GM12878 (cell line): ENCODE data around the gene UST.

Experiments
- BACH1 ChIP-seq: fragments of 450-650 bp; IDR thresholded peaks from 2 replicates; pipeline ENCODE4 v1.6.1; 2017; ENCODE audit warnings: mild to moderate bottlenecking, borderline replicate concordance
- BHLHE40 ChIP-seq, 2 experiments: fragments of 450-650 bp in 1 of 2; IDR thresholded peaks; 2 replicates each; pipeline ENCODE4 v1.6.1; 2011 to 2017; ENCODE audit warnings: low read depth in 2 of 2, borderline replicate concordance in 1 of 2, improper control_type of control experiment in 1 of 2, low read length in 1 of 2, mild to moderate bottlenecking in 1 of 2
- CBX5 ChIP-seq: sonication (generic); IDR thresholded peaks from 2 replicates; pipeline ENCODE4 v1.6.1; 2016; ENCODE audit warnings: low read depth, moderate library complexity, mild to moderate bottlenecking, inconsistent platforms
- CTCF ChIP-seq, 3 experiments: IDR thresholded peaks in 2 of 3; conservative IDR thresholded peaks in 1 of 3; 2 replicates each; pipeline ENCODE4 v1.5.1; 2011; ENCODE audit warnings: low read depth in 3 of 3, low read length in 3 of 3, mild to moderate bottlenecking in 3 of 3, control low read depth in 2 of 3, moderate library complexity in 2 of 3, inconsistent platforms in 1 of 3, mixed read lengths in 1 of 3; ENCODE audit not compliant: control insufficient read depth in 2 of 3, insufficient read depth in 1 of 3; ENCODE audit errors: extremely low read depth in 1 of 3
- ETV6 ChIP-seq, 2 experiments: fragments of 450-650 bp in 1 of 2; IDR thresholded peaks in 1 of 2; conservative IDR thresholded peaks in 1 of 2; 2 replicates each; pipeline ENCODE4 v1.6.1; 2014; ENCODE audit warnings: antibody characterized with exemption in 1 of 2, borderline replicate concordance in 1 of 2, low read depth in 1 of 2, mild to moderate bottlenecking in 1 of 2, moderate library complexity in 1 of 2
- EZH2 ChIP-seq: IDR thresholded peaks from 2 replicates; pipeline ENCODE4 v1.6.1; 2012; ENCODE audit warnings: low read depth, mild to moderate bottlenecking, control low read depth, inconsistent platforms, low read length, borderline replicate concordance; ENCODE audit not compliant: control insufficient read depth
- FOS ChIP-seq: IDR thresholded peaks from 3 replicates; pipeline ENCODE4 v1.6.1; 2011; ENCODE audit warnings: borderline replicate concordance; ENCODE audit not compliant: insufficient read length; ENCODE audit errors: extremely low read depth
- GATAD2B ChIP-seq: fragments of 450-650 bp; conservative IDR thresholded peaks from 2 replicates; pipeline ENCODE4 v1.6.1; 2017; ENCODE audit warnings: low read depth, mild to moderate bottlenecking, moderate library complexity
- JUND ChIP-seq: IDR thresholded peaks from 2 replicates; pipeline ENCODE4 v1.6.1; 2012; ENCODE audit warnings: low read depth, mild to moderate bottlenecking, low read length, improper control_type of control experiment, moderate library complexity
- POLR2AphosphoS5 ChIP-seq: IDR thresholded peaks from 2 replicates; pipeline ENCODE4 v1.6.1; 2011; ENCODE audit warnings: mild to moderate bottlenecking, low read length, inconsistent platforms
- RFX5 ChIP-seq: IDR thresholded peaks from 2 replicates; pipeline ENCODE4 v1.6.1; 2011; ENCODE audit warnings: low read depth, low read length, improper control_type of control experiment
- SMAD1 ChIP-seq: fragments of 450-650 bp; IDR thresholded peaks from 2 replicates; pipeline ENCODE4 v1.6.1; 2018; ENCODE audit warnings: mild to moderate bottlenecking, low read depth; ENCODE audit not compliant: partially characterized antibody
- TCF7 ChIP-seq: IDR thresholded peaks from 2 replicates; pipeline ENCODE4 v1.6.1; 2014; ENCODE audit warnings: antibody characterized with exemption, borderline replicate concordance

- no peak for TF ChIP-seq EZH2
- TF ChIP-seq SMAD1 = no peak
- TF ChIP-seq FOS = no peak
- no peak for TF ChIP-seq POLR2AphosphoS5
- TF ChIP-seq CTCF (IDR thresholded peaks at IDR 0.05 in 2 of 3, conservative IDR thresholded peaks at IDR 0.05 in 1 of 3; ENCODE audit: control insufficient read depth in 2 of 3, extremely low read depth in 1 of 3, insufficient read depth in 1 of 3, low read depth in 3 of 3, low read length in 3 of 3) = no peak
- TF ChIP-seq ETV6 (conservative IDR thresholded peaks at IDR 0.05 in 1 of 2, IDR thresholded peaks at IDR 0.05 in 1 of 2; ENCODE audit: borderline replicate concordance in 1 of 2, low read depth in 1 of 2) = no peak
- no peak for TF ChIP-seq CBX5
- no peak for TF ChIP-seq BACH1
- no peak for TF ChIP-seq JUND
- no peak for TF ChIP-seq TCF7
- TF ChIP-seq BHLHE40 (IDR thresholded peaks at IDR 0.05; ENCODE audit: borderline replicate concordance in 1 of 2, low read depth in 2 of 2, low read length in 1 of 2) = no peak
- TF ChIP-seq RFX5 = no peak
- no peak for TF ChIP-seq GATAD2B
These were observed 121.0 kb downstream of the UST start for GRCh38 chr6:148867862-148868261.
